NCI-H2107 treated with DMSO at 0.1 percent for 48 hours (cell line): ENCODE measurements around the gene CC2D1A.

Experiments used
- DNase-seq: peaks from one replicate; lab custom pipeline; 2025; ENCODE audit not compliant: unreplicated experiment; lab: John Stamatoyannopoulos, UW

Gene CC2D1A

DNA sequence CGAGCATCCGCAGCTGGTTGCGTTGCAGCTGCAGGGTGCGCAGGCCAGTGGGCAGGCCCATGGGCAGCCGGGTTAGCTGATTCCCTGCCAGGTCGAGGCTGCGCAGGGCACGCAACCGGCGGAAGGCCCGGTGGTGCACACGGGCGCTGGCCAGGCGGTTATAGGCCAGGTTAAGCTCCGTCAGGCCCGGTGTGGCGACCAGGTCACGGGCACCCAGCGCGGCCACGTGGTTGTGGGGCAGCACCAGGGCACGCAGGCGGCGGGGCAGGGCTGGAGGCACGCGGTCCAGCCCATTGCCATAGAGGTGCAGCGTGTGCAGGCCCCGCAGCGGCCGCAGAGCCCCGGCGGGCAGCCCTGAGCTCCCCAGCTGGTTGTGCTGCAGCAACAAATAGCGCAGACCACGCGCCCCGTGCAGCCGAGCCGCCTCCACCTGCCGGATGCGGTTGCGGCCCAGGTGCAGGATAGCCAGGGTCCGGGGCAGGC, 27.0 kb downstream of the CC2D1A start:
- no peak for DNase-seq

DNA sequence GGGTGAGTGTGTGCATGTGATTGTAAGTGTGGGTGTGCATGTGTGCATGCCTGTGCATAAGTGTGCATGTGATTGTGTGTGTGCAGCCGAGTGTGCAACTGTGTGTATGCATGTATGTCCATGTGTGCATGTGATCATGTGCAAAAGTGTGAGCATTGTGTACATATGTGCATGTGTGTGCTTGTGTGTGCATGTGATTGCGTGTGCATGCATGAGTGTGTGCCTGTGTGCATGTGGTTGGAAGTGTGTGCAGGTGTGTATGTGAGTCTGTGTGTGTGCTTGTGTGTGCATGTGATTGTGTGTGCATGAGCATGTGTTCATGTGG, 28.7 kb downstream of the CC2D1A start:
- no peak for DNase-seq

DNA sequence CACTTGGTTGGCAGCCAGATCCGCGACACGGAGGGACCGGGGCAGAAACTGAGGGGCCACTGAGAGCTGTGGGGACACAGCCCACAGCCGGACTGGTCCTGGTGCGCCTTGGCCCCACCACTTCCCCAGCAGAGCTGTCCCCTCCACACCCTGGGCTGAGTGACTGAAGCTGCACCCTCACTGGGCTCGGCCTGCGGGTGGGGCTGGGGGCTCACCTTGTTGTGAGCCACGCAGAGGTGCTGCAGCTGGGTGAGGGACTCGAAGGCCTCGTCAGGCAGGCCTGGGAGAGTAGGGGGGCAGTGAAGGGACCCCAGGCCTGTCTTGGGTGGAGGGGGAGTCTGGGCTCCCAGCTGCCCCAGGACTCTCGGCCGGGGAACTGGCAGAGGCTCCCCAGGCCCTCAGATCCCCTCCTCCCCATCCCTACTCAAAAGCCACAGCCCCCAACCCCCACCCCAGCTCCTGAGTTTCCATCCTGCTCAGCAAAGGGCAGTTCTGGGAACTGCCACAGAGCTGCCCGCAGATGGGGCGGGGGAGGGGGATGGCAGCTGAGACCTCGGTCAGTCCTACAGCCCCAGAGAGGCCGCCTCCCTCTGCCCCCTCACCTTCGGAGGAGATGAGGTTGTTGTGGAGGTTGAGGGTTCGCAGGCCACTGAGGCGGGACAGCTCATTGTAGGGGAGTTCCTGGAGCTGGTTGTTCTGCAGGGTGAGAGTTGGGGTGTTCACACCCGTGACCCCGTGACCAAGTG, 29.9 kb downstream of the CC2D1A start:
- DNase-seq: no peak

DNA sequence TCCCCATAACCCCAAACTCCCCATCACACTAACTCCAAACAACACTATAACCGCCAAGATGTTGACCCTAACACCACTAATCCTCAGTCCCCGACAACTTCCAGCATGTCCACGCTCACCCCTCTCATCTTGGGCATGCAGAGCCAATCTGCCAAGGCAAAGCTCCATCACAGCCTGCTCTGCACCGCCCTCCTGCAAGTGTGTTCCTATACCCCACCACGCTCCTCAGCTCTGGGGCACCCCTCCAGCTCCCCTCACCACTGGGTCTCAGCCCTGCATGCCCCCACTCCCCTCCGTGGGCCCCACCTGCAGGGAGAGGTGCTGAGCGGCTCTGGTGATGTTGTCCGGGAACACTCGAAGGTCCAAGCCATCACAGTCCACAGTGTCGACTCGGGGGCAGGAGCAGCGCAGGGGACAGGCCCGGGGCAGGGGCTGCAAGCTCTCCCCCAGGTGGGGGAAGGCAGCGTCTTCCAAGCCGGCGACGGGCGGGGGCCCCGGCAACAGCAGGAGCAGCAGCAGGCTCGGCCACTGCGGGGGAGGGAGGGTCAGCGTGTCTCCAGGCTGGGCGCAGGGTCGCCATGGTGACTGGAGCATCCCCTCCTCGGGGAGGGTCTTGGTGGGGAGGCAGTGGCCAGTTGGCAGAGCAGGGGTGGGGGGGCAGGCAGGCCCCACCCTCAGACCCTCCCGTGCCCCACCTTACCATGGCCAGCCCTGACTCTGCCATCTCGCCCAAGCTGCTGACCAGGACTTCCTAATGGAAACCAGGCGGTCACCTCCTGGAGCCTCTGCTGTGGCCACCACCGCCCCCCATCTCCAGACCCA, 31.7 kb downstream of the CC2D1A start:
- DNase-seq: no peak

DNA sequence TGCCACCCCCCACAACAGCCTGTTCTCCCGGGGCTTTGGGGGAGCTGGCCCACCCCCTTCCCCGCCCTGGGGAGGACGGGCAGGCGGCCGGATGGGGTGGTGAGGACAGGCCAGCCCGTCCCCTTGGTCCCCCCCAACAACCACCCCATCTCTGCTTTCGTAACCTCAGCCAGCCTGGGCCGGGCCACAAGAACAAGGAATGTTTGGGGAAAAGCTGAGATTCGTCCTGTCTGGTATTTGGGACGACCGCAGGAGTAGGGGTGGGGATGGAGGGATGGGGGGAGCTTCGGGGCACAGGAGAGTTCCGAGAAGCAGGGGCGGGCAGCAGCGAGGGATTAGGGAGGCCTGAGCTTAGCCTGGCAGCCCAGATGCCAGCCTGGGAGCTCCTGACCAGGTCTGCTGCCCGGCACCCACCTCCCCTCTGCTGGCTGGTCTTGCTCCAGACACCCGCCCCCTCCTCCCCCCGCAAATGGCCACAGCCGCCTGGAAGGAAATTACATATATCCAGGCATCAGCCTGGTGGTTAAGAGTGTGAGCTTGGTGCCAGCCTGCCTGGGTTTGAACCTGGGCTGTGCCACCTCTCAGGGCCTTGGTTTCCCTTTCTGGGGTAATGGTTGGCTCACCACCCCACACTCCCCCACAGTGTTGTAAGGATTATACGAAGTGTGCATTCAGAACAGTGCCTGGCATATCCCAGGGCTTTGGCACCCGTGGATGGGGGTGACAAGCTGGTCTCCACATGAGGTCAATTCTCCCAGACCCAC, 32.5 kb downstream of the CC2D1A start, which contains the start of gene PODNL1:
Gene PODNL1 (minus strand): TSS at position 117 of the 764 bp plus-strand sequence. CDS start 236 bp downstream, outside the sequence.
- DNase-seq: no peak

DNA sequence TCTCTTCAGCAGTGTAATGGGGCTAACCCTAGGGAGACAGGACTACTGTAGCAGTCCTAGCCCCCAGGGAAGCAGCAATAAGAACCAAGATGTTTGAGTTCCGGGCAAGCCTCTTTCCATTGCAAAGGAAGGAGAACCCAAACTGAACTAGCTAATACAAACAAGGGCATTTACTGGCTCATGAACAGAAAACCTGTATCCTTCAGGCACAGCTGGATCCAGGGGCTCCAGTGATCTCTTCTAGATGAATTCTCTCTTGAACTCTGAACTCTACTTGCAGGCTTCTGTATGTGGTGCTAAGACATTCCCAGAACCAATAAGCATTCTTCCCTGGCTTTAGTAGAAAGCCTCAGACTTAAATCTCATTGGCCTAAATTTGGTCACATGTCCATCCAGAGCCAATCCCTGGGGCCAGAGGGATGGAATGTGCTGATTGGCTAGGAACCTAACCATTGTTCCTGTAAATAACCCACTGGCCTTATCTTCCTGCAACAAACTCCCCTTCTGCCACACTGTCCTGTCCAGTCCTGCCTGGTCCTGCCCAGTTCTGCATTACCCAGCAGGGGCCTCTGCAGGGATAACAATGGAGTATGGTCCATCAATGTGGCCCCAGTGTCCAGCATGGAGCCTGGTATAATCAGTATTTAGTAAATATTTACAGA, 36.2 kb downstream of the CC2D1A start:
- no peak for DNase-seq

DNA sequence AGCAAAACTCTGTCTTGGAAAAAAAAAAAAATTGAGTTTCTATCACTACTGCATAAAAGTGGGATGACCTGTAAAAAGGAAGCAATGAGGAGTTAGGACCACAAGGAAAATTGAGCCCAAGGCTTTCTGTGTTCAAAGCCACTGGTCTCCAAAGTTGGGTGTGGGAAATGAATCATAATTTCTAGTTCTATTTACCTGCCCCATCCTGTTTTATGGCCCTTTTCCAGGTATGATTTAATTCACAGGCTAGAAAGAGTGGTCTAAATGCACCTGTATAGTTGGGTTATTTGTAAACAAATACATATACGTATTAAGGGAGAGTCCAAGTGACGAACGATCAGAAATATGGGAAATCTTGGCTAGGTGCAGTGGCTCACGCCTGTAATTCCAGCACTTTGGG, 40.4 kb downstream of the CC2D1A start:
- no peak for DNase-seq

DNA sequence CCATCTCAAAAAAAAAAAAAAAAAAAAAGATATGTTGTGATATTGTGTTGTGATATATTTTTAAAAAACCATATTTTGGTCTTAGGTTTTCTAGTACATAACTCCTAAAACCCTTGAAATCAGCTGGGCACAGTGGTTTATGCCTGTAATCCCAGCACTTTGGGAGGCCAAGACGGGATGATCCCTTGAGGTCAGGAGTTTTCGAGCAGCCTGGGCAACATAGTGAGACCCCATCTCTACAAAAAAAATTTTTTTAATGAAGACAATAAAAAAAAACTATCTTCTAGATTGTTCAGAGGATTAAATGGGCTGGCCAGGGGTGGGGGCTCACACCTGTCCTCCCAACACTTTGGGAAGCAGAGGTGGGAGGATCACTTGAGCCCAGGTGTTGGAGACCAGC, 45.0 kb downstream of the CC2D1A start:
- no peak for DNase-seq

DNA sequence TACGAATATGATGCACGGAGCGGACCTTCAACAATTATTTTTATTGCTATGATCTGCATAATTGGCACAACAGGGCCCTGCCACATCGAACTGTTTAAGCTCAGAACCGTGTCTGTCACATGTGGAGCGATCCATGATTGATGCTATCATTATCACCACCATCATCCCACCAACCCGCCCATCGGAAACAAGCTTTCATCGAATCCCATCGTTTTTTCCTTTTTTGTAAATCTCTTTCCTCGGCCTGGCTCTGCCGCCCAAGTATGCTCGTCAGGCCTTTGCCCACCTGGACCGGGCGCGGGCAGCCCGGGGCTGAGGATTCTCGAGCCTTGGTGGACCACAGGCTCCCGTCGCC, 45.8 kb downstream of the CC2D1A start:
- no peak for DNase-seq

DNA sequence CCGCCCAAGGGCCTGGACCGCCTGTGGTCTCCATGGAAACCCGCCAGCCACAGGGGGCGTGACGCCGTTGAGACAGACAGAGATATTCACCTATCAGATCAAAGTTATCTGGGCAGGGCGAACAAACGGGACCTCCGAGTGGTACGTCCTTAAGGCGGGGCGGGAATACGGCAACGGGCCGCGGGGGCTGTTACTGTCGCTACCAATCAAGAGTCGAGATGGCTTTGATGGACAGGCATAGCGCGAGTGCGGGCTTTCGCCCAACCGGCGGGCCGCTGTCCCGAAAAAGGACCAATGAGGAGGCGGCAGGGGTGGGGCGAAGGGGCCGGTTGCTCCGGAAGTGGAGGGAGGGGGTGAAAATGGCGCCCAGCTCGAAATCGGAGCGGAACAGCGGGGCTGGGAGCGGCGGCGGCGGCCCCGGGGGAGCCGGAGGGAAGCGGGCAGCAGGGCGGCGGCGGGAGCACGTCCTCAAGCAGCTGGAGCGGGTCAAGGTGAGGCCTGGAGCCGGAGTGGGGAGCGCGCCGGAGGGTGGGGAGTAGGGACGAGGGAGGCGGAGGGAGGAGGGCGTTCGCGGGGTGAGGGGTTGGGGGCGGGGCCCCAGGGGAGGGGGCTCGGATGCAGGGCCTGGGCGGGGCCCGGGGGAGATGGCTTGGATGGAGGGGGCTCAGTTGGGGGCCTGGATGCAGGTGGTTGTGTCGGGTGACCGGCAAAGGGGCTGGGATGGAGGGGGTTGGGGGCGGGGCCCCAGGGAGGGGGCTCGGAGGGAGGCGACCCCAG, 46.3 kb downstream of the CC2D1A start, which contains the start of gene DCAF15:
Gene DCAF15 (plus strand): TSS at position 356 of the 777 bp plus-strand sequence. CDS start 4 bp downstream, at position 360.
- peak; percentile 97 for DNase-seq

DNA sequence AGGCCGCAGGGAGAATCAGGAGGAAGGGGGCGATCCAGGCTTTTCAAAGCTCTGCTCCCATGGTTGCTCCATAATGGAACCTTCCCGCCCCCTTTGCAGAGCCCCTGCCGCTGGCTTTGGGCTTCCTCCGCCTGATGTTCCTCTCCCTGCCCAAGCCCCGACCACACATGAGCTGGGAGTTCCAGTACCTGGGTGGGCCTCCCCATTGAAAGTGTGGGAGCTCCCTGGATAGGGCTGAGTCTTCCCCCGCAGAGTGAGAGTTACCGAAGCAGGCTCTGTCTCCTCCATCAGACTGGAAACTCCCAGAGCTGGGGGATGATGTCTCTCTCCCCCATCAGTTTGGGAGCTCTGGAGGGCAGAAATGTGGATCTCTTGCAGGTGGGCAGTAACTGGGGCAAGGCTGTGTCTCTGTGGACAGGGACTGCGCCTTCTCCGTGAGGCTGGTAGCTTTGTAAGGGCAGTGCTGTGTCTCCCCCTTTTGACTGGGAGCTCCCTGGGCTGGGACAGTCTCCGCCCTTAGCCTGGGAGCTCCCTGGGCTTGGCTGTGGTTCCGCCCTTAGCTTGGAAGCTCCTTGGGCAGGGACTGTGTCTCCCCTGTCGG, 47.0 kb downstream of the CC2D1A start:
- DNase-seq: no peak

DNA sequence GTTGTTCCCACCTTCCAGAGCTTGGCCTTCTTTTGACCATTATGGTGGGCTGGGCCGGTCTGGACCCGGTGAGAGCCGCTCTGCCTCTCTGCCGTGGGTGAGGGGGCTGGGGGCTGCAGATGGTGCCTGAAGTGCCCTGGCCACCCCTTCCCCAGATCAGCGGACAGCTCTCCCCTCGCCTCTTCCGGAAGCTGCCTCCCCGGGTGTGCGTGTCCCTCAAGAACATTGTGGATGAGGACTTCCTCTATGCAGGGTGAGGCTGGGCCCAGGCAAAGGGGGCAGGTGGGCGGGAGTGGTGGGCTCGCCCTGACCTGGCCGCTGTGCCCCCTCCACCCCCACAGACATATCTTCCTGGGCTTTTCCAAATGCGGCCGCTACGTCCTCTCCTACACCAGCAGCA, 48.2 kb downstream of the CC2D1A start:
- DNase-seq: no peak

DNA sequence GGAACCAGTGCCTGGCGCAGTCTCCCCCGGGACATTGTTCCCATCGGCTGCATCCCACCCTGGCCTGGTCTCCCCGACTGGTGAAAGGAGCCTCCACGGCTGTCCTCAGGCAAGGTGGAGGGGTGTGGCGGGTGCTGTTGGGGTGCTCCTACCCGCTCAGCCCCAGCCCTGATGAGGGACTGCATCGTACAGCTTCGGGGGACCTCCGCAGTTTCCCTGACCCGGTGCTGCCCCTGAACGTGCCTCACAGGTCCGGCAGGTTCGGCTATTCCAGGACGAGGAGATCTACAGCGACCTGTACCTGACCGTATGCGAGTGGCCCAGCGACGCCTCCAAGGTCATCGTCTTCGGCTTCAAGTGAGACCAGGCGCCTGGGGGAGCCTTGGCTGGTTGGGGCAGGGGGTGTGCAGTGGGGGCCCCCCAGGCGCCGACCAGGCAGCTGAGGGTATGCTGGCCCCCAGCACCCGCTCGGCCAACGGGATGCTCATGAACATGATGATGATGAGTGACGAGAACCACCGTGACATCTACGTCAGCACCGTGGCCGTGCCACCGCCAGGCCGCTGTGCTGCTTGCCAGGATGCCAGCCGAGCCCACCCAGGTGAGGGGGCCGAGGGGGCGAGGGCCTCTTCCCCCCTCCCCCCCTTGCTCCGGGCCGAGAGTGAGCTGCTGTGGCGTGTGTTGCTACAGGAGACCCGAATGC, 49.8 kb downstream of the CC2D1A start:
- DNase-seq: no peak

DNA sequence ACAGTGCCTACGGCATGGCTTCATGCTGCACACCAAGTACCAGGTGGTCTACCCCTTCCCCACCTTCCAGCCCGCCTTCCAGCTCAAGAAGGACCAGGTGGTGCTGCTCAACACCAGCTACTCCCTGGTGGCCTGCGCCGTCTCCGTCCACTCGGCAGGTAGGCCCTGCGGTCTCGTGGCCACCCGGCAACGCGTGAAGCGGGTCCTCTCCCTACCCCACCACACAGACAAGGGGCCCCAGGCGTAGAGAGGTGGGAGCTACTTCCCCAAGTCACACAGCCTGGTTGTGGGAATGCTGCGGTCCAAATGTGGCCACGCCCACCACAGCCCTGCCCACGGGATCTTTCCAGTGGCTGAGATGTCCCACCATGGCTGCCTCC, 50.4 kb downstream of the CC2D1A start:
- DNase-seq: no peak

DNA sequence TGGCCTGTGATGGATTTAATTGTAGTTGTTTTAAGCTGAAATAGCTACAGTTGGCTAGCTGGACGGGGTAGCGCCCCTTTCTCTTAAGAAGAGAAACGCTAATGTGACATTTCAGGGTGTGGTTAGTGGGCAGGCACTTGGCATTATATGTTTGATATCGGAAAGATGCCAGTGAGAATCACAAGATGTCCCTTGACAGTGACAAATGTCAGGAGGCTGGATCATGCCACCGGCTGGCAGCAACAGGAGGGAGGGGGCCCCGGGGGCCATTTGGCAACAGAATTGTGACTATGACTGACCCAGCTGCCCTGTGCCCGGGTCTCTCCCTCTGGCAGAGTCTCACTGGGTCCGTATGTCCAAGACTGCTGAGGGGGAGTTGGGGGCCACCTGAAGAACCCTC, 51.0 kb downstream of the CC2D1A start:
- no peak for DNase-seq

DNA sequence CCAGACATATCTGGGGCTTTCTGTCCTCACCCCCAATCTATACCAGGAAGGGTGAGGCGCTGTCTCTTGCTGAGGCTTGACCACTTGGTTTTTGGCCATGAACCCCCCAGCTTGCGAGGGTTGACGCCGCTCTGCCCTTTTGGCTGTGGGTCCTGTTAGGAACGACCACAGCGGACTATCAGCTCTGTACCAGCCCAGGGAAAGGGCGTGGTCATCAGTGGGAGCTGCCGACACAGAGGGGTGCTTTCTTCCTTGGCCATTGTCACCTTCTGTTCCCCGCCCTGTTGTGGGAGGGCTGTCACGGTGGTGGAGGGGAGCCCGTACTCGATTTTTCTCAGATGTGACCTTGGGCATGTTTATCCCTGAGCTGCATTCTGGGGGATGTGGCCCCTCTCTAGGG, 52.0 kb downstream of the CC2D1A start:
- DNase-seq: no peak

DNA sequence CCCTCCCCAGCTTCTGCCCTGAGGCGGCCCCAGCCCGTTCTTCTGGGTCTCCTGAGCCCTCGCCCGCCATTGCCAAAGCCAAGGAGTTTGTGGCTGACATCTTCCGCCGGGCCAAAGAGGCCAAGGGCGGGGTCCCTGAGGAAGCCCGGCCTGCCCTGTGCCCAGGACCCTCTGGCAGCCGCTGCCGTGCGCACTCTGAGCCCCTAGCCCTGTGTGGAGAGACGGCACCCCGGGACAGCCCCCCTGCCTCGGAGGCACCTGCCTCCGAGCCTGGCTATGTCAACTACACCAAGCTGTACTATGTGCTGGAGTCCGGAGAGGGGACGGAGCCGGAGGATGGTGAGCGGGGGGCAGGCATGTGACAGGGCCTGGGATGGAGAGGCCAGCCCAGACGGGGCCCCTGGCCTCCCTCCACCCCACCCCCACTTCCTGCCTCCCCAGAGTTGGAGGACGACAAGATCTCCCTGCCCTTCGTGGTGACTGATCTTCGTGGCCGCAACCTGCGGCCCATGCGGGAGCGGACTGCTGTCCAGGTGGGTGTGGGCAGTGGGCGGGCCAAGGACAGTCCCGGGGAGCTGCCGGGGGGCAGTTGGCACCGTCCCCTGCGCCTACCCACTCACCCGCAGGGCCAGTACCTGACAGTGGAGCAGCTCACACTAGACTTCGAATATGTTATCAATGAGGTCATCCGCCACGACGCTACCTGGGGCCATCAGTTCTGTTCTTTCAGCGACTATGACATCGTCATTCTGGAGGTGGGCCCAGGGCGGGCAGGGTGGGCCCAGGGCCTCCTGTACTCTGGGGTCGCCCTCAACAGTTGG, 53.4 kb downstream of the CC2D1A start:
- DNase-seq: no peak
